Stimulated activated CD8-positive, alpha-beta memory T cell treated with anti-CD3 and anti-CD28 coated beads, Interleukin-12 subunit alpha, Interleukin-12 subunit beta, amount 100 ng/mL, for 1 hour (primary cell): Measurements from ENCODE around the gene AJAP1.

Experiments
- DNase-seq: peaks from one replicate; pipeline ENCODE4 v3.0.0-alpha.2; 2020; ENCODE audit warnings: low read depth

Gene AJAP1

DNA sequence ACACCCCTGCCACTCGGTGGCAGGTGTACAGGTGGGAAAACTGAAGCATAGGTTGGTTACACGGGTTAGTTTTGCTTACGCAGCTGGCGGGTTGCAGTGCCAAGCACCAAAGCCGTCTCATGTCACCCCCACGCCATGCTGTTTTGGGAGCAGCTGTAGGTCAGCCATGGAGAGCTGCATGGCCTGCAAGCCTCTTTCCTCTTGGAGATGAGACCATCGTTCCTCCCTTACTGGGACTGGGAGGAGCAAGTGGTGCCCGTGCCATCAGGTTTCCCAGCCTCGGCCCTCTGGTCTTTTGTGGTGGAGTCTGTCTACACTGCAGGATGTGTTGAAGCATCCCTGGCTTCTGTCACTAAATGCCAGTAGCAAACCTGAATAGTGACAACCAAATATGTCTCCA is 46.9 kb downstream of the AJAP1 start:
- no peak for DNase-seq

DNA sequence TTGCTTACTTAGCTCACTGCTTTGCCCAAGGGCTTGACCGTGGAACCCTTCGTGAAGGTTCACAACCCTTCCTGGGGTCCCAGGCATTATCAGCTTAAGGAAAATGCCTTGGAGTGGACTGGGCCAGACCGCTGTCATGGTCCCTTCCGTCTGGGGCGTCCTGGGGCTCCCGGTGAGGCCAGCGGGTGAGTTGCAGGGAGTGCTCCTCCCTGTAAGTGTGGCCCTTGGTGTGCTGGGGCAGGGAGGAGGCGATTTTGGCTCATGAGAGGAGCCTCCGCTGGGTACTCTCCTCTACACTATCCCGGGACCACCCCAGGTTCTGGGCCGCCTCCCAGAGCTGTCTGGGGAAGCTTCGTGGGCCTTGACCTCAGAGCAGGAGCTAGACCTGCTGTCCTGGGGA is 48.1 kb downstream of the AJAP1 start:
- DNase-seq: no peak

DNA sequence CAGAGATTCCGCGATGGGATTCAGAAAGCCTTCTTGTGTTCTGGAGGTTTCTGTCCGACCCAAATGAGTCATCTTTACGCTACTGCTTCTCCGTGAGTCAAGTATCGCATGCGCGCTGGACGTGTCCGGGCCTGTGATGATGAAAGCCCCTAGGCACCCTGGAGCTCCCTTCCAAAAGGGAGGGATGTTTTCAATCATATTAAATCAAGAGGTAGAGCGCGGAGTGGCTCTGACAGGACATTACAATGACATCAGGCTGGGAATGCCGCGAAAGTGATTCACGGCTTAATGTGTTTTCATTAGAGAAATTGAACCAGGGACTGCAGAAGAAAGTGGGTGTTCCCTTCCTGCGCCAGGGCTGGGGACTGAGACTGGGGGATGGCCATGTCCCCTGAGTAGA is 48.5 kb downstream of the AJAP1 start:
- DNase-seq: no peak

DNA sequence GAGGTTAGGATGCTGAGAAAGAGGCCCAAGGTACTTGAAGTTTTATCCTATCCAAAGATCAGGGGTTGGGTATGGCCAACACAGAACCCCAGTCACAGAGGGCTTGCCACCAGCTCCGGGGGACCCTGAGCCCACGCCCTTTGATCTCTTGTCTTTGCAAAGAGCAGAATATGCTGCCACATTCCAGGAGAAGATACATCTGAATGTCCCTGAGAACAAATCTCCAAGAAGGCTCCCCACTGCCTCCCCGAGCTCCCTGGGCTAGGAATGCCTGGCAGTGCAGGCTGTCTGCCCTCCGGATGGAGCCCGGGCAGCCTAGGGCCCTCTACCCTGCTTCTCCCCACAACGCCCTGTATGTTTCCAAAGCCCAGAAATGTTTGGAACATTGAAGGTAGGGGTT is 49.2 kb downstream of the AJAP1 start:
- no peak for DNase-seq

DNA sequence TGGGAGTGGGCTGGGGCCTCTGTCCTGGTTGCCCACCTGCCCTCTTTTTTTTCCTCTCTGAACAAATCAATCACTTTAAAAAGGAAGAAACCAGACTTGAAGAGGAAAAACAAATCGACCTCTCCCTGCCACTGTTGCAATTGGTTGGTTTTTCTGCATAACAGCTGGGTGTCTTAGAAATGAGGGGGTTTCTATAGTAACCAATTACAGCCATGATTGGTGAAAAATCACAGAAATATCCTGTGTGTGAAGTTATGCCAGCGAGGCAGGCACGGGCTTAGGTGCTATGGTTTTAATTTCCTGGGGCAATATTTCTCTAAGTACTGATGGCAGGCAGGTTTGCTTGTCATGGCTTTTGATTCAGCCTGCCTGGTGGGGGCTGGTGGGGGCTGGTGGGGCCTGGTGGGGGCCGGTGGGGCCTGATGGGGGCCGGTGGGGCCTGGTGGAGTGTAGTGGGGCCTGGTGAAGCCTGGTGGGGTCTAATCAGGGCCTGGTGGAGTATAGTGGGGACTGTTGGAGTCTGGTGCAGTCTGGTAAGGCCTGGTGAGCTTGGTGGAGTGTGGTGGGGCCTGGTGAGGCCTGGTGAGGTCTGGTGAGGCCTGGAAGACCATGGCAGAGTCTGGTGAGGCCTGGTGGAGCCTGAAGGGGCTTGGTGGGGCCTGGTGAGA is 54.6 kb downstream of the AJAP1 start:
- no peak for DNase-seq

DNA sequence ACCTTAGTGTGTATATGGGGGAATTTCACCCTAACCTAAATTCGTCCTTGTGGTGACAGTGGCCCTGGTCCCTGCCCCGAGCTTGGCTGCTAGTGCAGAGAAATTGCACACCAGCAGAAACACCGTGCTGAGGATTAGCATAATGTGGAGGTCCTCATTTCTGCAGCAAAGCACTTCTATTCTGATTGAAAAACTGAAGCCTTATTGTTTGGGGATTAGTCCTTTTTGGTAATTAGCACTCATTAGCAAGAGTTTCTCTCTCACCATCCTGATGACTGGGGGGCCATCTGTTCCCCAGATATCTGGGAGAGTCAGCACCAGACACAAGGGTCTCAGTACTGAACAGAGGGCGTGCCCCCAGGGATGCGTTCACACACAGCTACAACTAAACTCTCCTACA is 55.2 kb downstream of the AJAP1 start:
- DNase-seq: no peak

DNA sequence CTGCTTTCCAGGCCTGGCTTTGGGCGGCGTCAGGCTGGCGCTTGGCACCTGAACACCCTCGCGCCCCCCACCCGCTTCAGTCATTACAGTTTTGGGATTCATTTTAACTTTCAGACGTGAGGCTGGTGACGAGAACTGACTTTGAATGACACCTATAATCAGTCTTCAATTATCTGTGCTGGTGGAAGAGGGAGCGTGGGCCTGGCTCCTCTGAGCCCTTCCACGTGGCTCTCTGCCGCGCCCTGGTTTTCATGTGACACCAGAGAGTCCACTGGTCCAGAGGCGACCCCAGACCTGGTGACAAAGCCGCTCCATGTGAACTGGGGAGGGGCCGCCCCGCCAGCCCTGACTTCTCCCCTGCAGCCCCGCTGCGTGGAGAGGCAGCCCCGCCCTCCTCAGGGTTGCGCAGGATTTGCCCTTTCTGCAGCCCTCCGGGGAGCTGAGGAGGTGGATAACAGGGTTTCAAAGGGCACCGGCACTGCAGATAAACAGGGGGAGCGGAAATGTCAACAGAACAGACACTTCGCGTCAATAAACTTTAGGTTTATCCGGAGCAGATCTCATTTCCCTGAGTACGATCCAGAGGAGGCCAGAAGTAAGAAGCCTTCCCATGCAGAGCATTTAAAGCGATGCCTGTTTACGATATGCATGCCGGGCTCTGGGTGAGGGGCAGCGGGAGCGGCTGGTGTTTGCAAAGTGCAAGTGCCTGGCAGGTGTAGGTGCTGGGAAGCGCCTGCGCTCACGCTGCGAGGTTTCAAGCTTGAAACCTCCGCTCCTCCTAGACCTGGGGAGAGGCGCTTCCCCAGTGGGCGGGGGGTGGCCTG is 56.4 kb downstream of the AJAP1 start:
- DNase-seq: no peak

DNA sequence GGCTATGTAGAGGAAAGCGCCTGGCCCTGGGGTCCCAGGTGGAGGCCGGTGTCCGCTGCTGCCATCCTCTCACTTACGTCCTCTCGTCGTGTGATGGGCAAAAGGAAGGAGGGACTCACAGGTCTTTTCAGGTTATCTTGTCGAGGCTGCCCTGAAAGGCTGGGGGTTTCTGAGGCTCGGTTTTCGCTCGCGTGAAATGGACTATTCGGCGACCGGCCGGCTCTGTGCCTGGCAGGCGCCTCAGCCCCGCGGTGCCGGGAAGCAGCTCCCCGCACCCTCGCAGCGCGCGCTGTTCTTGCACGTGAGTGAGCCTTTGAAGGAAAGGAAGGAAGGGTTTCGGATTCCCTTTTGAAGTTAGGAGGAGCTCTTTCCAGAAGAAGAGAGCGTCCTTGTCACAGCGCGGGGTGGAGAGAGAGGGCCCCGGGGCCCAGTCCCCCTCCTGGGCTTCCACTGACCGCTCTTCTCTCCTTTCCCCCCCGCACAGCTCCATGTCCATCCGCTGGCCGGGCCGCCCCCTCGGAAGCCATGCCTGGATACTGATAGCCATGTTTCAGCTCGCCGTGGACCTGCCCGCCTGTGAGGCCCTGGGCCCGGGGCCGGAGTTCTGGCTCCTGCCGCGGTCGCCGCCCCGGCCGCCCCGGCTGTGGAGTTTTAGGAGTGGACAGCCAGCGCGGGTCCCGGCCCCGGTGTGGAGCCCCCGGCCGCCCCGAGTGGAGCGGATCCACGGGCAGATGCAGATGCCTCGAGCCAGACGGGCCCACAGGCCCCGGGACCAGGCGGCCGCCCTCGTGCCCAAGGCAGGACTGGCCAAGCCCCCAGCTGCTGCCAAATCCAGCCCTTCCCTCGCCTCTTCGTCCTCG is 57.2 kb downstream of the AJAP1 start:
- no peak for DNase-seq

DNA sequence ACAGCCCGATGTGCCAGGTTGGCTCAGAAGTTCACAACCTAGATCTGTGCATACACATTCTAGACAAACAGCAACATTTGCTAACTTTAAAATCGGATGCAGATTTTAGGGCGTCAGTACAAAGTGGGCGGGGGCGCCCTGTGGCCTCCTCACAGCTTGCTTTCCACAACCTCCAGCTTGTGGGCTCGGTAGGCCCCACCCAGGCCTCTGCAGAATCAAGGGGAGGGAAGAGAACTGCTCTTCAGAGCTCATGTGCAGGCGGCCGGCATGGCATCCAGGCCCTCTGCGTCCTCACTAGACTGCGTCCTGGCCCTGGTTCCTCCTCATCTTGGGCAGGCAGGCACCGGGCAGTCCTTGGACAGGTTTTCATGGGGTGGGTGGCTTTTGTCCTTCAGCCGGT is 59.3 kb downstream of the AJAP1 start:
- DNase-seq: no peak

DNA sequence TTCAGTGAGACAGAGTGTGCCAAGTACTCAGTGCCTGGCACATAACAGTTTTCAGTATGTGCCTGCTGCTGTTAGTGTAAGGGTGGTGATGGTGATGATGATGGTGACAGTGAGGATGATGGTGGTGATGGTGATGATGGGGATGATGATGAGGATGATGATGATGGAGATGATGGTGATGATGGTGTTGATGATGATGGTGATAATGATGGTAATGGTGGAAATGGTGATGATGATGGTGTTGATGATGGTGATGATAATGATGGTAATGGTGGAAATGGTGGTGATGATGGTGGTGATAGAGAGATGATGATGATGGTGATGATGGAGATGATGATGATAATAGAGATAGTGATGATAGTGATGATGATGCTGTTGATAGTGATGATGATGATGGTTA is 62.0 kb downstream of the AJAP1 start:
- no peak for DNase-seq

DNA sequence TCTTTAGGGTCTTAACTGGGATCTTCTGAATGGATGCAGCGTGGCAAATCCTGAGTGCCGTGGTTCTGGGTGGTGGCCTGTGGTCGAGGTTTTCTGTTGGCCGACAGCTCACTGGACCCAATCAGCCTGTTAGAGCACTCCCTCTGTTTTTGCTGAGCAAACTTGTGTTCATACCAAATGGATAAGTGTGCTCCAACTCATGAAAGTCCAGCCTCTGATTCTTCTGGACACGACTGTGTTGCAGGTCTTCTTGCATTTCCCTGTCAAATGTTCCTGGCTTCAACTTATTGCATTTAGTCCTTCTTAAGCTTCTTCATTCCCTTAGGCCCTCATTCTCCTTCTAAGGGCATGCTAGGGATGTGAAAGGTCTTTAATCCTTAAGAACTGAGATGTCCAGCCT is 63.7 kb downstream of the AJAP1 start:
- no peak for DNase-seq

DNA sequence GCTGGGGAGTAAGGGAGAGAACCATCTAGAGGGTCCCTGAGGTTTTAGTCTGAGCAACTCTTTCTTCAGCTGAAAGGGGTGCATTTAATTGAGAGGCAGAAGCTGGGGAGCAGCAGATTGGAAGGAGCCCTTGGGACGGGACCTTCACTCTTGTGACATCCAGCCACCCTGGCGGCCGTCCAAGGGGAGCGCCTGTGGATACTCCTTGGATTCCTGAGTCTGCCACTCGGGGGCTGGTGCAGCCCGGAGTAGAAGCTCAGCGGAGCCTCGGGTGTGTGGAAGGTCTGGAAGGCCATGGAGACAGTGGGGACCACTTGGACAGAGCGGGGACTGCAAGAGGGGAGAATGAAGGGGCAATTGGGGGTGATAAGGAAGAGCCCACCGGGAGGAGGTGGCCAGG is 68.7 kb downstream of the AJAP1 start:
- DNase-seq: no peak

DNA sequence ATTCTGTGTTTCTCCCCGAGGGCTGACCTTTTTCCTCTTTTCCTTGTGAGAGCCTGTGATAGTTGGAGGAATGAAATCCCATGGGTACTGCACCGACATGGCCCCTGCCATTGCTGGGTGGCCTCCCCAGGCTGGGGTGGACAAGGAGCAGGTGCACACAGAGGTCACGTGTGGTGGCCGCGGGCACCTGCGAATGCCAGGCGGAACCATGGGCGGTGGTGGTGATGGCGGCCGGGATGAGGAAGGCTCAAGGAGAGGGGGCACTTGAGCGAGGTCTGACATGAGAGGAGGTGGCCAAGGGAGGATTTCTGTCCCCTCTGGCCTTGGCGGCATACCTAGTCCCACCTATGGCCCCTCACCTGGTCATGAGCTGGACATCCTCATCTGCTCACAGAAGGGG is 69.6 kb downstream of the AJAP1 start:
- DNase-seq: no peak

DNA sequence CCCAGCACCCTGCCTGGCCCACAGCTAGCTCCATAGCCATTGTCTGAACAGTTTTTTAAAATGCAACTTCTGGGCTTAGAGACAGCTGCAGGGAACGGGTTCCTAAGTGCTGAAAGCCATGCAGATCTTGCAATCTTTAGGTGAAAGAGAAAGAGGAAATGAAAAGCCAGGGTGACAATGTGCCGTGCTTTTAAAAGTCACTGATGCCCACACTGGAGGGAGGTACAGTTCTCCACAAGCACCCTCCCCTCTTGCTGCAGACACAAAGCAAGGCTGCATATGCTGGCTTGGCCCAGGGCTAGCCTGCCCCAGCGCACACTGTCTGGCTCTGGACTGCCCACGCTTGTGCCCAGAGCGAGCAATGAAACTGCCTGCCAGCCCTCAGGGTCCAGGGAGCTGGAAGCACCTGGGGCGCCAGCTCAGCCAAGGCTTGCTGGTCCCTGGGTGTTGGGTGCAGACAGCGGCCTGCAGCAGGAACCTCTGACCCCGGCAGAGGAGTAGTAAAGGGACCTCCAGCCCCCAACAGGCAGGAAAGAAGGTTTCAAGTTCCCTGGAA is 70.4 kb downstream of the AJAP1 start:
- no peak for DNase-seq

DNA sequence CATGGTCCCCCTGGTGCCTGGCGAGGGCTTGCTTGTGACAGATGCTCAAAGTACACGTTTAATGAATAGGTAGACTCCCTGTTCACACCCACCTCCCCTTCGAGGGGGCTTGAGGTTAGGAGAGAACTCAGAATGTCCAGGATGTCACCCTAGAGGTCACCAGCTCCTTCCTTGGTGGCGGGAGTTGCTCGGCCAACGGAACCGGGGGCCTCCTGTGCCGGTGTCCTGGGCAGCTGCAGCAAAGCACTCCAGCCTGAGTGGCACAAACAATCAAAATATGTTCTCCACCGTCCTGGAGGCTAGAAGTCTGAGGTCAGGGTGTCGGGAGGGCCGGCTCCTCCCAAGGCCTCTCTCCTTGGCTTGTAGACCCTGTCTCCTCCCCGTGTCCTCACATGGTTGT is 71.0 kb downstream of the AJAP1 start:
- DNase-seq: no peak

DNA sequence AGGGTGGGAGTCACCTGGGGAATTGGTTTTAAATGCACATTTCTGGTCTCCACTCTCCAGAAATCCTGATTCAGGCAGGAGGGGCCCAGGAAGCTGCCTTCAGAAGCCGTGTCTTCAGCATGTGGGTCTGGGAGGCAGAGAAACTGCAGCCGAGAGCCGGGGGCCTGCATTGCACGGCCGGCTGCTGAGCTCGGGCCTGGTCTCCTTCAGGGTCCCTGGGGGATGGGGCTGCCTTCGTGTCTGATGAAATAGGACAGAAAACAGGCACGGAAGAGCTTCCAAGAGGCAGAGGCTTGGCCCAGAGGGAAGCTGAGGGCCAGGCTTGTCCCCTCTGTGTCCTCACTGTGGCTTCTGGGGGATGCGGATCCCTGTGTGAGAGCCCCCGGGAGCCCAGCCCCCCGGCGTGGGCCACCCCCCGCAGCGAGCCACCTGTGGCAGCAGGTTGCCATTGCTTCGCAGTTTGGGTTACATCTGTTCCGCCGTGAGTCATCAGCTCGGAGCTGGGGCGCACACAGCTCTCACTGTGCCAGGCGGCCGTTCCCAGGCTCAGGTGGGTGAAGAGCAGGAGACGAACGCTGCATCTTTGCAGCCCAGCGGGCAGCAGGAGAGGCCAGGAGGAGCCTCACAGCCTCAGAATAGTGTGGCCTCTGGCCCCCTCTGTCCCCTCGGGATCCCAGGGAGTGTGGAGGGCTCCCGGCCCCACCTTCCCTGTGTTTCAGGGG is 72.4 kb downstream of the AJAP1 start:
- DNase-seq: no peak

DNA sequence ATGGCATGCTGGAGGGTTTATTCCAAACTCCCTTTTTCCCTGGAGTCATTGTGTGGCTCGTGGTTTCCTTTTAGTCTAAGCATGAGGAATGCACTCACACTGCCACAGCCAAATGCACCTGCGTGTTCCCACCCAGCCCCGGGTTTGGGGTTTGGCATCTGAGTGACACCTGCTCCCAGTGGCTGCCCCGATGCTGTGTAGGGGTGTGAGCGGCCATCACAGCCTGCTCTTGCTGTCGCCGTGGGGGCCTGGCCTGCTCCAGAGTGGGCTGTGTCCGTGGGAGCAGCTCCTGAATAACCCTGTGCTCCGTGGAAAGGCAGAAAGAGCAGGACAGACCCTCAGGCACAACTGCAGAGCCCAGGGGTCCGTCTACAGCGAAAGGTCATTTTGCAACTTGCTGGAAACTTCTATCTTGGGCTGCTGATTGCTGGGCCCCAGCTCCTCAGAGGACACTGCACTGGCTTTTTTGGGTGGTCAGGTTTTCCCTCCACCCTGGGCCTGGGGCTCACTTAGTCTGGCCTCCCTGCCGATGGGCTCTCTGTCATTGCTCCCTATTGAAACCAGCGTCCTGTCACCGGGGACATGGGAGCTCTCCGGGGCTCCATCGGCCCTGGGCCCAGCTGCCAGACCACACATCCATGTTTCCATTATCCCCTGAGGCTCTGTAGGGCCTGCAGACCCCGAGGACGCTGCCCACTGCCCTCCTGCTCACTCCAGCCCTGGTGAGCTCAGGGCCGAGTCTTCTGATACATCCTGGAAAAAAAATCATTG is 74.1 kb downstream of the AJAP1 start:
- DNase-seq: no peak

DNA sequence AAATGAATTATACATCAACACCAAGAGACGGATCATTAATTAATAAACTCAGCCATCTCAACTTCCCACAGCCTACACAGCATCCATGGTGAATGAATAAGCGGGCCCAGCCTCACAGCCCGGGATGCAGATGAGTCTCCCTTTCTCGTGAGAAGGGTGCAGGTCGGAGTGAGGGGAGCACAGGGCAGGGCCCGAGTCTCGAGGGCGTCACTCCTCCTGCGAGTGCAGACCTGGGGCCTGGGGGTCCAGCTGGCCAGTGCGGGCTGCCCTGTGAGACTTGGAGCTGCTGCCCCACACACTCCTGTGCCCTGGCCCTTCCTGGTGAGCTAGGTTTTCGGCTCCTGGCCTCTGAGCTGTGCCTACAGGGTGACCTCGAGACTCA is 74.7 kb downstream of the AJAP1 start:
- no peak for DNase-seq

DNA sequence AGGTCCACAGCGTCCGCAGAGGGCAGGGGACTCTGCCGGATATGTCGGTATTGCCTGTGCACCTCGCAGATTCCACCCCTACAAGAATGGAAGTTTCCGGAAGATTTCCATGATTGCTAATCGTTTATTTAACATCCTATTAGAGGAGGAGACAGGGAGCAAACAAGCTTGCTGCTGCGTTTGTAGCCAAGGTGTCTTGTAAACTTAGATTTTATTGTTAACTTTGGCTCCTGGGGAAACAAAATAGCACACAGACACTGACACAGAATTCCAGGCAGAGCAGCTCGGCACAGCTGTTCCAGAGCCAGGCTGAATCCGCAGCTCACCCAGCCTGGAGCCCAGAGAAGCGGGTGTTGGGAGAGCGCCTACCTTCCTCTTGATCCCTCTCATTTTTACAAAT is 75.7 kb downstream of the AJAP1 start:
- DNase-seq: no peak

DNA sequence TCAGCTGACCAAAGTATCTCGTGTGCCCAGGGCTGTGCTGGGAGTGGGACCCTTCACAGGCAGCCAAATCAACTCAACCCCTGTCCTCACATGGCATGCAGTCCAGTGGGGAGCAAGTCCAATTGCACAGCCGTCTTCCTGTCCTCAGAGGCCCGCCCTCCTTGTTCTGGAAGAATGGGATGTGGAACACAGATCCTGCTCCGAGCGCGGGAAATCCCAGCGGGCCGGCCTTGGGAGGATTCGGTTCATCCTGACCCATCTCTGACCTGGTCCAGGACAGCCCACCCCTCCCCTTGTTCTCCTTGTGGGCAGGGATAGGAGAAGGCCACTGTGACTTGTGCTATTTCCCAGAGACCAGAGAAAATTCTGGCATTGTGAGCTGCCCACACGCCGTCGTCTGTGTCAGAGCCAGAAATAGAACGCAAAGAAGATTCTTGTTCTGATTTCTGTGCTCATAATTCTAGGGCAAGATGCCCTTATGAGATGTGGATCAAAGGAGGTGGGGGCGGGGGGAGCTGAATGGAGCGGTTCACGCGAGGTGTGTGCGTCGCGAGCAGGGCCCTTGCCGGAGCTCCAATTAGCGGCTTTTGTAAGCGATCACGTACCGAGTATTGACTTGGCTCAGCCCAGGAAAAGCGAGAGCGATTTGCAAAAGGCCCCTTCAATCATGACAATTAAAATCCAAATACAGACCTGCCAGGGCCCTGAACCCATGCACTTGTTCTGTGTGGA is 79.2 kb downstream of the AJAP1 start:
- no peak for DNase-seq

DNA sequence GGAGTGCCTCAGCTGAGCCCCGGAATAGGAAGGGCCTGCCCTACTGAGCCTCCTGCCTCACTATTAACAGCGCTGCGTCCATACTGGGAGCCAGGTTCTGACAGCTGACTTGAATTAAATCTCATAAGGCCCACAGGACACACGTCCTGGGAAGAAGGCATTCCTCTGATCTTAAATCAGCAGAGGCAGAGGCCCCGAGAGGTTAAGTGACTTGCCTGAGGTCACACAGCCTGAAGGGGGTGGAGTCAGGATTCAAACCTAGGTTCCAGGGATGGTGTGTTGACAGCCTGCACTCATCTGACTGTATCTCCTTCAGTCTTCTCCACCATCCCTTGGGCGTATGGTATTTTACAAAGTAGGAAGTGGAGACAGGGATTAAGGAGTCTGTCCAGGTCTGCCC is 79.8 kb downstream of the AJAP1 start:
- no peak for DNase-seq
